ENCODE data around the gene TTLL1. TPM values are rescaled to one million over a fixed set of nuclear protein-coding genes. Genes with fewer than 3 reads are reported as not detected.
"Not testable (repeated sequence)": the region's sequence is repeated elsewhere in the genome, so short reads cannot be mapped to it uniquely, and the experiment has no call there.

Gene TTLL1
- total RNA-seq, 1 experiment from 2014 or later: 3.3 TPM

GRCh38 chr22:42997582-42998090 is 91.6 kb downstream of the TTLL1 start:
- Mint-ChIP-seq H3K9me3 (ENCODE audit: low read depth, unreplicated experiment) (no peaks in the 10 kb centered on the region), H3K36me3 (ENCODE audit: insufficient read depth, unreplicated experiment) (peaks cover 18% of the 10 kb centered on the region), H3K4me1 (ENCODE audit: low read depth, unreplicated experiment) (peaks cover 95% of the 10 kb centered on the region), H3K4me3 (ENCODE audit: low read depth, unreplicated experiment) (no peak overlapping the region), H3K27ac (ENCODE audit: unreplicated experiment) (peak overlapping the region; percentile 56), H3K27me3 (ENCODE audit: unreplicated experiment) (no peaks in the 10 kb centered on the region)
- BruUV-seq (replicated peaks): no TSS peak
- TF ChIP-seq CTCF (IDR thresholded peaks at IDR 0.05; ENCODE audit: unreplicated experiment): no peak
- CTCF ChIA-PET: interaction anchor here (0.8 kb wide), 1 partner anchor 8 kb away, joined by 3 read pairs; no protein-coding TSS in a partner anchor
- intact Hi-C loops (cut with micrococcal nuclease; ENCODE audit: unreplicated experiment): loop anchor here (5.0 kb wide), 1 partner anchor 40 kb away; no protein-coding TSS in a partner anchor
- DNase-seq: no peak

- Mint-ChIP-seq H3K27me3 (ENCODE audit: unreplicated experiment) (no peaks in the 10 kb centered on the region), H3K36me3 (ENCODE audit: insufficient read depth, unreplicated experiment) (peaks cover 18% of the 10 kb centered on the region)
These were observed 92.4 kb downstream of the TTLL1 start for GRCh38 chr22:42996646-42997365.

DNA sequence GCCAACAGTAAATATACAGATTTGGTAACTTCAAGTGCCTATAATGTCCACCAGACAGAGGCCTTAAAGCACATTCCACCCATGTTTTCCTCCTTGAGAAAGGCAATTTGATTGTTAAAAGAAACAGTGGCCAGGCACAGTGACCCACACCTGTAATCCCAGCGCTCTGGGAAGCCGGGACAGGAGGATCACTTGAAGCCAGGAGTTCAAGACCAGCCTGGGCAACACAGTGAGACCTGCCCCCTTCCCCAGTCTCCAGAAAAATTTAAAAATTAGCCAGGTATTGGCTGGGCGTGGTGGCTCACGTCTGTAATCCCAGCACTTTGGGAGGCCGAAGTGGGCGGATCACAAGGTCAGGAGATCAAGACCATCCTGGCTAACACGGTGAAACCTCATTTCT is 93.5 kb downstream of the TTLL1 start:
- H3K4me1 Mint-ChIP-seq (ENCODE audit: low read depth, unreplicated experiment): peaks cover 88% of the 10 kb centered on the region
- peak overlapping the region; percentile 63 for H3K4me3 Mint-ChIP-seq (ENCODE audit: low read depth, unreplicated experiment)
- DNase-seq; H3K27me3 Mint-ChIP-seq (ENCODE audit: unreplicated experiment); BruUV-seq (replicated peaks); H3K9me3 Mint-ChIP-seq (ENCODE audit: low read depth, unreplicated experiment): not testable (repeated sequence)
- CTCF ChIA-PET: interaction anchor here (0.7 to 1.5 kb wide), 7 partner anchors 9 to 160 kb away, joined by 3 to 8 read pairs (median 6); partner anchors contain the start of gene PACSIN2
- peaks cover 19% of the 10 kb centered on the region for H3K36me3 Mint-ChIP-seq (ENCODE audit: insufficient read depth, unreplicated experiment)
- intact Hi-C loops (cut with micrococcal nuclease; ENCODE audit: unreplicated experiment): loop anchor here (5.0 kb wide), 1 partner anchor 38 kb away; no protein-coding TSS in a partner anchor
- peak overlapping the region; percentile 76 for H3K27ac Mint-ChIP-seq (ENCODE audit: unreplicated experiment)

More at GRCh38 chr22:42996646-42997365, 92.4 kb downstream of the TTLL1 start:
- CTCF ChIA-PET: interaction anchor here (0.6 to 0.7 kb wide), 2 partner anchors 85 to 159 kb away, joined by 3 to 4 read pairs; no protein-coding TSS in a partner anchor
- BruUV-seq (replicated peaks): no TSS peak
- DNase-seq: no peak
- H3K4me1 Mint-ChIP-seq (ENCODE audit: low read depth, unreplicated experiment): peaks cover 88% of the 10 kb centered on the region
- intact Hi-C loops (cut with micrococcal nuclease; ENCODE audit: unreplicated experiment): loop anchor here (5.0 kb wide), 1 partner anchor 40 kb away; no protein-coding TSS in a partner anchor
- peak overlapping the region; percentile 70 for H3K27ac Mint-ChIP-seq (ENCODE audit: unreplicated experiment)
- no peaks in the 10 kb centered on the region for H3K9me3 Mint-ChIP-seq (ENCODE audit: low read depth, unreplicated experiment)
- no peak overlapping the region for H3K4me3 Mint-ChIP-seq (ENCODE audit: low read depth, unreplicated experiment)
- no peak for TF ChIP-seq CTCF (IDR thresholded peaks at IDR 0.05; ENCODE audit: unreplicated experiment)

- H3K27me3 Mint-ChIP-seq (ENCODE audit: unreplicated experiment): no peaks in the 10 kb centered on the region
- peak overlapping the region; percentile 63 for H3K4me3 Mint-ChIP-seq (ENCODE audit: low read depth, unreplicated experiment)
- TF ChIP-seq CTCF (IDR thresholded peaks at IDR 0.05; ENCODE audit: unreplicated experiment): no peak
- H3K9me3 Mint-ChIP-seq (ENCODE audit: low read depth, unreplicated experiment): no peaks in the 10 kb centered on the region
- DNase-seq: peak; percentile 70
- peak overlapping the region; percentile 76 for H3K27ac Mint-ChIP-seq (ENCODE audit: unreplicated experiment)
- no TSS peak for BruUV-seq (replicated peaks)
- H3K36me3 Mint-ChIP-seq (ENCODE audit: insufficient read depth, unreplicated experiment): peaks cover 25% of the 10 kb centered on the region
- CTCF ChIA-PET: interaction anchor here (0.6 to 1.5 kb wide), 9 partner anchors 9 to 384 kb away, joined by 3 to 8 read pairs (median 3); partner anchors contain the start of gene PACSIN2
- peaks cover 88% of the 10 kb centered on the region for H3K4me1 Mint-ChIP-seq (ENCODE audit: low read depth, unreplicated experiment)
- intact Hi-C loops (cut with micrococcal nuclease; ENCODE audit: unreplicated experiment): loop anchor here (5.0 kb wide), 1 partner anchor 38 kb away; no protein-coding TSS in a partner anchor
These were observed 94.2 kb downstream of the TTLL1 start for GRCh38 chr22:42994917-42995562.
